Activated effector memory CD4-positive, alpha-beta T cell treated with Interleukin-2 at 50 U/mL for 16 hours (primary cell): ENCODE measurements around the gene AFAP1.

ENCODE experiments used
- DNase-seq: peaks from one replicate; pipeline ENCODE4 v3.0.0-alpha.2; 2020

Gene AFAP1

DNA sequence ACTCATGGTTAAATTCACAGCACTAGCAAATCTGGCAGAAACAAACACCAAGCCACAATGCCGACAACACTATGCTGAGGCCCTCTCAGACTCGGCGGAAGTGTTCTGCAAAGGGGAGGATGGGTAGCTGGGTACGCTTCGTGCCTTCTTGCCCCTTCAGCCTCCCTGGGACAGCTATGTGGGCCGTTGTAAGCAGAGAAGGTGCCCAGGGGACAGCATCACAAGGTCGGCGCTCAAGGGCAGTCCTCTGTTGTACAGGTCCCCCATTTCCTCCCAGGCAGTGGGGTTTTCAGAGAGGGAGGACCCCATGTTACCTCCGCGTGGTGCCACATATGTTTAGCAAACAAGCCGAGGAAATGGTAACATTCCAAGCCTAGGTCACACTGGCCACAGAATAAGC lies 173.6 kb downstream of the AFAP1 start:
- DNase-seq: no peak

DNA sequence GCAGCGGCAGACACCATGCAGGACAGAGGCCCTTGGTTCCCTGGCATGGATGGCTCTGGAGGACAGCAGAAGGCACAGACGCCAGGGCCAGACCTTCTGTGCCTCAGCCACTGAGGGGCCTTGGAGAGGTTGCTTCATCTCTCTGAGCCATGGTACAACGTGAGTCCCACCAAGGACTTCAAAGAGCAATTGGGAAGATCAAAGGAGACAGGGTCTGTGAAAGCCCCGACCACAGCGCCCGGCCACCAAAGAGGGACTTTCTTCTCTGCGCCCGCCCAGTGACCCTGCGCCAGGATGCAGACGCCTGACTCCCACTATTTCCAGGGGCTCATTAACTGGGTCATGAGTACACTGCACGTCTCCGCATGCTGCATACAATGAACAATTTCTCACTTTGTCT lies 174.0 kb downstream of the AFAP1 start:
- no peak for DNase-seq

DNA sequence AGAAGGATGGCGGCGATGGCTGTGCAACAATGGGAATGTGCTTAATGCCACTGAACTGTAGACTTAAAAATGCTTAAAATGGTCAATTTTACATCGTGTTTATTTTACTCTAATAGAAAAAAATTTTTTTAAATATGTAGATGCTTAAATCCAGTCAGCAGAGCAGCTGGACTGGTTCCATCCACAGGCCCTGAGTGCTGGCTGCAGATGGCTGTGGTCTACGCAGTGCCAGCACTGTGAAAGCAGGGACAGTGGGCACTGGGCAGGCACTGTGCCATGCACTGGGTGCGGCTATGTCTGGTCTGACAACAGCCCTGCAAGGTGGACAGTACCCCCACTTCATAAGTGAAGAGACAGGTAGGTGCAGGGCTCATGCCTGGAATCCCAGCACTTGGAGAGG lies 175.2 kb downstream of the AFAP1 start:
- DNase-seq: no peak

DNA sequence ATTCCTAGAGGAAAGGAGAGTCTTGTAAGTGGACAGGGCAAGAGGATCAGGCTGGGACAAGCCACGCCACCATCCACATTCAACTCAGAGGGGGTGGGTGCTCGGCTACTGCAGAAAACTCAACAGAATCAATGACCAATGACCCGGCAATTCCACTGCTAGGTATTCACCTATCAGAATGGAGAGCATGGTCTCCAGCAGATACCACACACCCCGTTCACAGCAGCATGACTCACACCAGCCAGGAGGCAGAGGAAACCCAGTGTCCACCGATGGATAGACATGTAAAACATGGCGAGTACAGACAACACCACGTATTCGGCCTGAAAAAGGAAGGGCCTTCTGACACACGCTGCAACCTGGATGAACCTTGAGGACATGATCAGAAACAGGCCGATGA lies 175.9 kb downstream of the AFAP1 start:
- DNase-seq: no peak

DNA sequence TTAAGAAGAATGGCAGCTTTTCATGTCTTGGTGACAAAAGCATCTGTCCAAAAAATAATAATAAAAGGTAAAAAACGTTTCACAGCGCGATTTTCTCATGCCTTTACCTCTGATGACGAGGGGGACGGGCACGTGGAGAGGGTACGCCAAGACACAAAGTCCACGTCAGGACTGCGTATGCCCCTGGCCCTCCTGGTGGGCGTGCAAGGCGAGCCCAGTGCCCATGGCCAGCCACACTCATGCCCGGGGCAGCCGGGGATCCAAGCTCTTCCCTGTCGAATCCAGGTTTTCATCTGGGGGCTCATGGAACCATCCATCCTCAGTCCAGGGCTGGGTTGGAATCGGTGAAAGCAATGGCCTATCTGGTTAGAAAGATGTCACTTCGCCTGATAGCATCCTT lies 176.6 kb downstream of the AFAP1 start:
- DNase-seq: no peak

DNA sequence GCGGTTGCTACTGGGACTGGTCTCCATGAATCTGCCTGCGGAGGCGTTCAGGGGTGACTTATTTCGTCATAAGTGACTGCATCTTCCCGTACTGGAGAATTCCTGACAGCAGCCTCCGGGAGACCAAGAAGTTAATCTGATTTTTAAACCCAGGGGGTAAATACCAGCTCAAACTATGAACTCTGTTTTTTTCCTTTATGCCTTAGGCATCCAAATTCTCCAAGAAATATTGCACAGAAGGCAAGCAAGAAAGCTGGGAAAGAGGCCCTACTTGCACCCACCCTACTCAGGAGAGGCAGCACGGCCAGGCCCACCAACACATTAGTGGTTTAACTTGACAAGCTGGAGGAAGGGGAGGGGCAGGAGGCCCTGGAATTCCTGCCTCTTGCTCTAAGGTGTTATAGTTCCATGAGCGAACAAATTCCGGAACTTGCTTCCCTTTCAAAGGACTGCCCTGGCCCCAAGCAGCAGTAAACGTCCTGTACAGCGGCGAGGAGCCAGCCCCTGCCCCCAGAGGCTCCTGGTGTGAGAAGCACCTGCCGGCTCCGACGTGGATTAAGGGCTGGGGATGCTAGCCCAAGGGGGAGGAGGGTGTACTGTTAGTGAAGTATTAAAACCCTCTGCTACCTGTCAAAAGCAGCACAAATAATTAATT lies 177.2 kb downstream of the AFAP1 start:
- no peak for DNase-seq

DNA sequence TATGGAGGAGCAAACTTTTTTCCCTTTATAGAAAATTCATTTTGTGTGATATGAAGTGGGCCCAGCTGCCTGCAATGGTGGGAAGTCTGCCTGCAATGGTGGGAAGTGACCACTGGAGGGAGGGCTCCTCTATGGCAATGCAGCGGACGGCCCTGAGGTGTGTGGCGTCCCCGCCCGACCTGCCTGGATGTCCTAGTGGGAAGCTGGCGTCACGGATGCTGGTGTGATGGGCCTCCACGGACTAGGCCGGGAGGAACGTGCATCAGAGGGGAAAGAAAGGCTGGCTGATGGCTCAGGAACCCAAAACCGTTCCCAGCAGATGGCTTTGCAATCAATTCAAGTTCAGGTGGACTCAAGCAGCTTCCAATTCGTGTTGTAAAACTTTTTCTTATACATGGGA lies 177.9 kb downstream of the AFAP1 start:
- peak; percentile 20 for DNase-seq

DNA sequence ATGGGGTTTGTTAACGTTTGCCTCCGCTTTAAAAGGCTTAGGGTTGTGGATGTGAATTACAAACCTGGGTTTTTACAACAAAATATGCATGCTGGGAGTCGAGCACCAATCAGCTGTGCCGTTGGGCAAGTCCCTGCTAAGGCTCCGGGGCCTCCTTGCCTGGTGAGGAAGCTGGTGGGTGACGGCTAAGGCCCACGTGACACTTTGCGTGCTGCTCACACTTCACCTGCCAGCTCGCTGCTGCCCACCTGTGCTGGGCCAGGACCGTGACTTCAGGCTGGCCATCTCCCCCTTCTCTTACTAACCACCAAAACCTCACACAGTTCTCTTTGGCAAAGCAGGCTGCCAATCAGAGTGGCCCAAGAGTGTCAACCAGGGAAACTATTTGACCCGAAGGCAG lies 178.3 kb downstream of the AFAP1 start:
- DNase-seq: no peak

DNA sequence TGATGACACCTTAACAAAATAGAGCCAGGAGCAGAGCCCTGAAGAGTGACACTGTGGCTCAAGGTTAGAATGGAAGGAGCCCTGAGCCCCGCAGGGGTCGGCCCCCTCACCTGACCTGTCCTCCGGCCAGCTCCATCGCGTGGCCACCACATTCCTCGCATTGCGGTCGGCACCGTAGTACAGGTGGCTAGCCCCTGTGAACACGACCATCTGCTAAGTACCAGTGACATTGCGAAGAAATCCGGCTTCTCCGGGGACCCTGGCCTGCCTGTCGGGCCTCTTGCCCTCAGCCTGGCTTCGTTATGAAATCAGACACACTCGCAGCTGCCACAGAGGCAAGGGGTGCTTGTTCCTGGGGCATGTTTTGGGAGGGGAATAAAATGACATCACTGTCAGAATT lies 179.0 kb downstream of the AFAP1 start:
- DNase-seq: no peak

DNA sequence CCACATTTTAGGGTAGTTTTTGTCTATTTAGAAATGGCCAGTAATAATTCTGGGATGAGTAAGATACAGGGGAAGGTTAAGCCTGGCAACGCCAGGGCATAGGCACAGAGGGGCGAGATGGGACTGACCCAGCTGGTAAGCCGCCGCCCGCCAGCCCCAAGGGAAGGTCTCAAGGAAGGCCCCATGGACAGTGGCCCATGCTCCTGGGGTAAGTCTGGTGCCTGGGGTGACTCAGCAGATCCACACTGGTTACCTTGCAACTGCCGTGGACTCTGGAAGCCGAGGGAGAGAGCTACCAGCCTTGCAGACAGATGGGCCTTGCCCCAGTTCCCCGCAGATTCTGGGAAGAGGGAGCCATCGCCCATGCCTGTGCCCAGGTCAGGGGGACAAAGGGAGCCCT lies 179.4 kb downstream of the AFAP1 start:
- DNase-seq: no peak

DNA sequence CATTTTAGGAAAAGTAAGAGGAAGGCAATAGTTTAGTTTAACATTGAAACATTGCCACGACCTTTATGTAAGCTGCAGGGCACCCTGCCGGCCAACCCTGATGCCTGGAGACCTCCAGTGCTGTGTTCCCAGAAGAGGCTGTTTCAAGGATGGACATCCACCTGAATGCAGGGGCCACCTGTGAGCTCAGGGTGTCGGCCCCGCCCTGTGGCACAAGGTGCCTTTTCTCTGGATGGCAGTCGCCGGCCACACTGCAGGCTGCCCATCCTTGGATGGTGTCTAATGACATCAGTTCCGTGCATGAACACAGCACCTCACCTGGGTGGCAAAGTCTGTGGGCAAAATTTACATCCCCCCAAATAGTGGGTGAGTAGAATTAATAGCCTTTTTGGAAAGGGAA lies 180.0 kb downstream of the AFAP1 start:
- DNase-seq: peak; percentile 14

DNA sequence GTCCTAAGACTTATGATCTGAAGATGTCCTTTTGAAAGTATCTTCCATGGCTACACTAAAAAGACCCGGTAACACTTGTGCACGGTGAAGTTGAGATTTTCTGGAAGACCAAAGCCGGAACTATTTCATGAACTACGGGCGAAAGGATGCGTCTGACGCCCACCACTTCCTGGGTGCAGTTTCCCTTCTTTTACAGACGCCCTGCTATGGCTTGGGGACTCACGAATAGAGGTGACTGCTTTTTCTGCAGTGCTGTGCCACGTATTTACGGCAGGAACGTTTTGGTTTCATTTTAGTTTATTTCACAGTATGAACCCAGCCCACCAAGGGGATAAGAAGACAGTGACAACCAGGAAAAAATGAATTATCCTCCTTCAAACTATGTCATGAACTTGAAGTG lies 180.4 kb downstream of the AFAP1 start:
- peak; percentile 67 for DNase-seq

DNA sequence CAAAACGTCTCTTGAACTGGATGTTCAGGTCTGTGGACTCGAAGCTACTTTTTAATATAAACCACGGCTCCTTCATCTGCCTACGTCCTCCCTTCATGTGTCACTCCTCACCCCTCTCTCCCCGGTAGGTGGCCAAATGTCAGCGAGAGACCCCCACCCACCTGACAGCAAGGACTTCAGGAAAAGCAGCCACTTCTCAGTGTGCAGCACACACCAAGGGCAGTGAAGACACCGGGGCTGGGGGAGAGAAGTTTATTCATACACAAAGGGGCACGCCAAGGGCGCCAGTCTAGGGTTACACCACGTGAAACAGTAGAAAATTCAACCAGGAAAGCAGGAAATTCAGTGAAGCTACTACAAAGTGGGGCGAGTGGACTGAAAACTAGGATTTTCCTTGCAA lies 181.2 kb downstream of the AFAP1 start:
- no peak for DNase-seq

DNA sequence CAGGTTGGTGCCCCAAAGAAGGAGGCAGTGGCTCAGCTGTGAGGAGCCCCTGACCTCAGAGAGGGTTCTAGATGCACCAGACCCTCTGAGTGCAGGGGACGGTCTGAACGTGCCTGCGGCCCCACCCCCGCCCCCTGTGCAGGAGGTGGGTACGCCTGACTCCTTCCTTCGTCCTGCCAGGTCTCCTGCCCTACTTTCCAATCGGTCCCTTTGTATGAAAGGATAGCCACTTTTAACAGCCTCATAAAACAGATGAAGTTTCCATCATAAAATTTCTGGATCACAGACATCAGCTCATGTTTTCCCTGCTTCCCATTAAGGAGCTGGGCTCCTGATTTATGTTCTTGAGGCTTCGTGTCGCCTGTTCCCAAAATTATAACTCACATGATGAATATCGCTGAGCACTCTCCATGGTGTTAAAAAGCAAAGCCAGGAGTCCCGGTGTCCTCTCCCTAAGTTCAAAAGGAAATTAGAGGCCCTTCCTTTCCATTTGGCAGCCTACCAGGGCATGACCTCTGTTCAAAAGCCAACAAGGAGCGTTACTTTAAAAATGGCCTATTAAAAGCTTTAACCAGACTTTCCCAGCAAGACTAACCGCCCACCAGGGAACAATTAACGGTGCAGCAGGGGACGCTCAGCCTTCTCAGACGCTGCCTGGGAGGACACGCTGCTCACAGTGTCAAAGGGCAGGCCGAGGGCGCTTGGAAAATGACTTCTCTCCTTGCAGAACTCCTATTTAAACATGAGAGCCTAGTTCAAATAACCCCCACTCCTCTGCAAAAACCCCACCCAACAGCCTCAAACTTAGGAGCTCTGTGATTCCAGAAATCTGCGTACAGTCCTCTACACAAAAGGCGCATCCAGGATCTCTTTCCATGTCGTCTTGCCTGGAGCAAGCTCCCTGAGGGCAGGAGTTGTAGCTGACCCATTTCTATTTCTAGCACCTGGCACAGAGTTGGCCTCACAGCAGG lies 181.9 kb downstream of the AFAP1 start:
- DNase-seq: no peak

DNA sequence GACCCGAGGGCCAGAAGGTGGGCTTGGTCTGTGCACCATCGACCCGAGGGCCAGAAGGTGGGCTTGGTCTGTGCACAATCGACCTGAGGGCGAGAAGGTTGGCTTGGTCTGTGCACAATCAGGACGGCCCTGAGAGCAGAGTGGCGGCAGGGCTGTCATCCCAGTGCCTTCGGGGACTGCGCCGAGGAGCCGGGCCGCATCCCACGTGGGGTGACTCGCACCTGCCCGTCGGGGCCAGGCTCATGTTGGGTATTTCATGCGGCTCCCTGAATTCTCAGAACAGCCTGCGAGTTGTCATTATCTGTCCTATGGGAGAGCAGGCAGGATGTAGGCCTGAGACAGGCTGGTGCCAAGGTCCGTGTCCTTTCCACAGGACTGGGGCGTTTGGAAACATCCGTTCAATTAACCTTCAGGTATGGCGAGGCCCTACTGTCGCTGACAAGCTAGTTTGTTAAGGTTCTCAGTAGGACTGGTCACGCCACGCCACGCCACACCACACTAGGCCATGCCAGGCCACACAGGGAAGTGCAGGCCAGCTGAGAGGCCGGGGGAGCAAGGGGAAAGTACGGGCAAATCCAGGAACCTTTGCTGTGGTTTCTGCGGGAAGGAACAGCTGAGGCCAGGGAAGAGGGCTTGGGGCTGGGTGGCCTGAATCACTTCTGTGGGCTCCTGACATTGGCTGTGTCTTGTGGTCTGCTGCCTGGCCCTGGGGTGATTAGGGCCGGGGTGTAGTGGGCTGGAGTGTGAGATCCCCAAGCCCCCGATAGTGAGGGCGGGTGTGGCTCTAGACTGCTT lies 182.9 kb downstream of the AFAP1 start:
- no peak for DNase-seq

DNA sequence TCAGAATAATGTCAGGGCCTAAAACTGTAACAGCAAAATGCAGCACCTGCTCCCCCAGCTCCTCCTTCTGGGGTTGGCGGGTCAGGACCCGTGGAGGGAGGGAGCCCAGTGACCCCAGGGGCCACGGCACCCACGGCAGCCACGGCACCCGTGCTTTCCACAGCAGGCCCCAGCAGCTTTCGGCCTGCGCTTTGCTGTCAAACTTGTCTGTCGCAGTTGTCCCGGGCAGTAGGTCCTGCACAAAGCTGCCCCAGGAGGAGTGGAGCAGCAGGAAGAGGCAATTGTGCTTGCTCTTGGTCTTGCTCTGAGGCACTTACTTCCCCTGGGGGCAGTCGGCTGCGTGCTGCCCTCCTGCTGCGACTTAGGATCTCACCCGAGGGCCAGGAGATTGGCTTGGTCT lies 183.6 kb downstream of the AFAP1 start:
- DNase-seq: no peak

DNA sequence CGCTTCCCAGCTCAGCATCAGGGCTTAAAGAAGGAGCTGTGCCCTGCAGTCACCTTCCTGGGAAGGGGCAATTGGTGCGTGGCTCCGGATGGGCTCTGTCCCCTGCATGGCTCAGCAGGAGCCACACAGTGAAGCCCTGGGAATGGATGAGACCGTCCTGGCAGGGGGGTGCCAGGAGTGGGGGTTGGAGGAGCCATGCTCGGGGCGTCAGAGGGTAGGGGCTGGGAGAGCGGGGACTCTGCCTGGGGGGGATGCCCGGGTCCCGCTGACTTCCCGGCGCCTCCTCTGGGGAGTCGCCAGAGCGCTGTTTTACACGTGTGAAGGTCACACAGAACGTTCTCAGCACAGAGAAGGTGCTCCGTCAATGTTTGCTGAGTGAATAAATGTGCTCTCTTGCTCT lies 184.1 kb downstream of the AFAP1 start:
- no peak for DNase-seq

DNA sequence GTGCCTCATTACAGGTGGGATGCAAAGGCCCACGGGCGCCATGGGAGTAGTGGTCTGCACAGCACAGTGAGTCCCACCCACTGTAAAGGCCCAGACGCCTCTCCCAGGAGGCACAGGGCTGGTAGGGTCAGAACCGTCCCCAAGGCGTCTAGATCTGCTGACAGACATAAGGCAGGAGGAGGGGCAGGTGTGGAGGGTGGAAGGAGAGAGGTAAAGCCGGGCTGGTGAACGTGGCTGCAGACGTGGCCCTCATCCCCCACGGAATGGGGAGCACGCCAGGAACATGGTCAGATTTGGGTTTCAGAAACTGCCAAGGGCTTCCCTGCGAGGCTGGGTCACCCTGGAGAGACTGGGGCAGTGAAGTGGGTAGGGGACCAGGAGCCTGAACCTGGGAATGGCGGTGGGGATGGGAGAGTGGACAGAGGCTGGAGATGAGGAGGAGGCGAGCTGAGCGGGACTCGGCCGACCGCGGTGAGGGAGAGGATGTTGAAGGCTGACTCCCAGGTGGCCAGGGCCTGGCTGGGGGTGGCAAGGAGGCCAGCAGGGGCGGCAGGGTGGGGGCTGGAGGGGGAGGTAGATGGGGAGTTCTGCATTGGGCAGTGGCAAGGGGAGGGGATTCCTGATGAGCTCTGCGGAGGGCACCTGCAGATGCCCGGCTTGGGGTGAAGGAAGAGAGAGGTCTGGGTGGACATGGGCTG lies 184.9 kb downstream of the AFAP1 start:
- DNase-seq: no peak

DNA sequence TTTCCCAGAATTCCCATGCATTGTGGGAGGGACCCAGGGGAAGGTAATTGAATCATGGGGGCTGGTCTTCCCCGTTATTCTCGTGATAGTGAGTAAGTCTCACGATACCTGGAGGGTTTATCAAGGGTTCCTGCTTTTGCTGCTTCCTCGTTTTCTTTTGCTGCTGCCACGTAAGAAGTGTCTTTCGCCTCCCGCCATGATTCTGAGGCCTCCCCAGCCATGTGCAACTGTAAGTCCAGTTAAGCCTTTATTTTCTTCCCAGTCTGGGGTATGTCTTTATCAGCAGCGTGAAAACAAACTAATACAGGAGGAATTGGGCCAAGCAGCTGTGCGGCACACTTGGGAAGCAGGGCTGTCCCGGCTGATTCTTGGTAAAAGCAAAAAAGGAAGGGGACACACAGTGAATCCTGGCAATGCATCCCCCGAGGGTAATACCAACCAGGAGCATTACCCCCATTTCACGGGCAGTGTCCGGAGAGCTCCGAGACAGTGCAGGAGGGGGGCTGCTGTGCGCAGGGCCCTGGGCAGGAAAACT lies 185.7 kb downstream of the AFAP1 start:
- DNase-seq: no peak

DNA sequence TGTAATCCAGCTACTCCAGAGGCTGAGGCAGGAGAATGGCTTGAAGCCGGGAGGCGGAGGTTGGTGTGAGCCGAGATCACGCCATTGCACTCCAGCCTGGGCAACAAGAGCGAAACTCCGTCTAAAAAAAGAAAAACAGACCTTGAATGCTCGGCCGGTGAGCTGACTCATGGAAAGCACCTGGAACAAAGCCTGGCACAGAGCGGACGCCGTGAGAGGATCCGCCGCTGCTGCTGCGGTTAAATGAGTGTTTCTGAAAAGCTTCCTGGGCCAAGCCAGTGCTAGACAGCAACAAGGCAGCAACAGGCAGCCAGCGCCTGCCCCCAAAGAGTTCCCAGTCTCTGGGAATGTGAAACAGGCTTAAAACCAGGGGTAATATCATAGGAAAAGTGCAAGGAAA lies 186.4 kb downstream of the AFAP1 start:
- DNase-seq: no peak

DNA sequence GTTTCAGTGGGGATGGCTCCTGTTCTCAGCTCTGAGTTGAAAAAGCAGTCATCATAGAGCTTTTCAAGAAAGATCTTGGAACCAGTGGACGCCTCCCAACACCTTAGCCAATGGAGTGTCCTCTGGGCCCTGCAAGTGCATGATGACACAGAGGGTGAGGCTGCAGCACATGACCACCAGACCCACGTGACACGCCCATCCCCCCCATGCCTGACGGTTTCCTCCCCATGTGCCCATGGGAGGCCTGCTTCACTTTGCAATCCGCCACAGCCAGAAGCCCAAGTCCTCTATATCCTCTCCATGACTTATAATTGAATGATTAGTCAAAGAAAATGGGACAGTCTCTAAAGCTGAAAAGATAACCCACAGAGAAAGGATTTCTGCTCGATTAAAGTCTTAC lies 187.0 kb downstream of the AFAP1 start:
- no peak for DNase-seq

DNA sequence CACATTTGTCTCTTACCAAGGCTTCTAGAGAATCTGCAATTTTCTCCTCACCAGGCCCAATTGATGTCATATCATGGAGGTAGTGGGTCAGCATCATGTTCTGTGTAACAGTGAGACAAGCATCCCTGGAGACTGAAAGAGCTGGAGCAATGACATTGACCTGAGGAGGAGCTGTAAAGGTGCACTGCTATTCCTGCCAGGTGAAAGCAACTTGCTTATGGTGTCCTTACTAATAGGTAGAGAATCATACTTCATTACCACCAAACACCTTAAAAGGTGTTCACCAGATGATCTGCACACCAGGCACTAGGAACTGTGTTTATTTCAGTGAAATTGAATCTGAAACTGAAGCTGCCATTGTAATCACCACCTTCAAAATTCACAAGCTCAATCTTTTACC lies 188.7 kb downstream of the AFAP1 start:
- no peak for DNase-seq

DNA sequence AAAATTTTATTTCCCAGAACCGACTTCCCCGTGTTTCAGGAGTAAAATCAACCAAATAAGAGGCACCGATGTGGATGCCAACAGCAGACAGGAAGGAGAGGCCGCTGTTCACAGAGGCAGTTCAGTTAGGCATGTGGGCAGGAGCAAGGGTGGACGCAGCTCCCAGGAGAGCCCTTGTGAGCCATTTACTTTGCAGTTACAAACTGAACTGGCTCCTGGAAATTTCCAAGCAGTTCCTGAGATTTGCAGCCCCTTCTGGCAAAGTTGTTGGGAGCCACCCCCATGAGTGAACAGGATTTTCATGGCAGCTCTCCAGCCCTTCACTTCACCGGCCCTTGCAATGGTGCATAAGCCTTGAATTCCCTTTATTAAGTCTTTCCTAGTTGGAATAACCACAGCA lies 189.1 kb downstream of the AFAP1 start:
- DNase-seq: no peak
